Measurements from ENCODE around the gene LDLRAD3. TPM values are rescaled to one million over a fixed set of nuclear protein-coding genes. Genes with fewer than 3 reads are reported as not detected.

The LDLRAD3 gene
- total RNA-seq, 1 donor from 2014 or later: 8.6 TPM

GRCh38 chr11:36273110-36273509, 329.2 kb downstream of the LDLRAD3 start:
- H3K36me3 Mint-ChIP-seq (ENCODE audit: low read depth): peaks cover 44% of the 10 kb centered on the region
- DNase-seq (ENCODE audit: low spot score): no peak
- no peak overlapping the region for H3K27ac Mint-ChIP-seq (ENCODE audit: unreplicated experiment)
- H3K4me1 Mint-ChIP-seq (ENCODE audit: low read depth): no peaks in the 10 kb centered on the region
- no peaks in the 10 kb centered on the region for H3K9me3 Mint-ChIP-seq (ENCODE audit: low read depth)
- H3K4me3 Mint-ChIP-seq (ENCODE audit: unreplicated experiment): no peak overlapping the region
- H3K27me3 Mint-ChIP-seq (ENCODE audit: low read depth): no peaks in the 10 kb centered on the region
- TF ChIP-seq, protein P1, sequence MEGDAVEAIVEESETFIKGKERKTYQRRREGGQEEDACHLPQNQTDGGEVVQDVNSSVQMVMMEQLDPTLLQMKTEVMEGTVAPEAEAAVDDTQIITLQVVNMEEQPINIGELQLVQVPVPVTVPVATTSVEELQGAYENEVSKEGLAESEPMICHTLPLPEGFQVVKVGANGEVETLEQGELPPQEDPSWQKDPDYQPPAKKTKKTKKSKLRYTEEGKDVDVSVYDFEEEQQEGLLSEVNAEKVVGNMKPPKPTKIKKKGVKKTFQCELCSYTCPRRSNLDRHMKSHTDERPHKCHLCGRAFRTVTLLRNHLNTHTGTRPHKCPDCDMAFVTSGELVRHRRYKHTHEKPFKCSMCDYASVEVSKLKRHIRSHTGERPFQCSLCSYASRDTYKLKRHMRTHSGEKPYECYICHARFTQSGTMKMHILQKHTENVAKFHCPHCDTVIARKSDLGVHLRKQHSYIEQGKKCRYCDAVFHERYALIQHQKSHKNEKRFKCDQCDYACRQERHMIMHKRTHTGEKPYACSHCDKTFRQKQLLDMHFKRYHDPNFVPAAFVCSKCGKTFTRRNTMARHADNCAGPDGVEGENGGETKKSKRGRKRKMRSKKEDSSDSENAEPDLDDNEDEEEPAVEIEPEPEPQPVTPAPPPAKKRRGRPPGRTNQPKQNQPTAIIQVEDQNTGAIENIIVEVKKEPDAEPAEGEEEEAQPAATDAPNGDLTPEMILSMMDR (IDR thresholded peaks at IDR 0.05): no peak

GRCh38 chr11:36274414-36274813, 330.6 kb downstream of the LDLRAD3 start:
- H3K27ac Mint-ChIP-seq (ENCODE audit: unreplicated experiment): no peak overlapping the region
- TF ChIP-seq, protein P1 (IDR thresholded peaks at IDR 0.05): no peak

GRCh38 chr11:36278531-36279282, 334.8 kb downstream of the LDLRAD3 start:
- H3K27me3 Mint-ChIP-seq (ENCODE audit: low read depth): no peaks in the 10 kb centered on the region
- peaks cover 10% of the 10 kb centered on the region for H3K9me3 Mint-ChIP-seq (ENCODE audit: low read depth)
- H3K36me3 Mint-ChIP-seq (ENCODE audit: low read depth): peaks cover 12% of the 10 kb centered on the region
- DNase-seq (ENCODE audit: low spot score): no peak
- H3K27ac Mint-ChIP-seq (ENCODE audit: unreplicated experiment): no peak overlapping the region
- TF ChIP-seq, protein P1 (IDR thresholded peaks at IDR 0.05): peak; percentile 27
- peaks cover 6% of the 10 kb centered on the region for H3K4me1 Mint-ChIP-seq (ENCODE audit: low read depth)
- no peak overlapping the region for H3K4me3 Mint-ChIP-seq (ENCODE audit: unreplicated experiment)

More at GRCh38 chr11:36274414-36274813, 330.6 kb downstream of the LDLRAD3 start:
- peaks cover 44% of the 10 kb centered on the region for H3K36me3 Mint-ChIP-seq (ENCODE audit: low read depth)
- H3K4me1 Mint-ChIP-seq (ENCODE audit: low read depth): no peaks in the 10 kb centered on the region
- H3K9me3 Mint-ChIP-seq (ENCODE audit: low read depth): no peaks in the 10 kb centered on the region
- no peak overlapping the region for H3K4me3 Mint-ChIP-seq (ENCODE audit: unreplicated experiment)
- H3K27me3 Mint-ChIP-seq (ENCODE audit: low read depth): no peaks in the 10 kb centered on the region
- DNase-seq (ENCODE audit: low spot score): no peak

DNA sequence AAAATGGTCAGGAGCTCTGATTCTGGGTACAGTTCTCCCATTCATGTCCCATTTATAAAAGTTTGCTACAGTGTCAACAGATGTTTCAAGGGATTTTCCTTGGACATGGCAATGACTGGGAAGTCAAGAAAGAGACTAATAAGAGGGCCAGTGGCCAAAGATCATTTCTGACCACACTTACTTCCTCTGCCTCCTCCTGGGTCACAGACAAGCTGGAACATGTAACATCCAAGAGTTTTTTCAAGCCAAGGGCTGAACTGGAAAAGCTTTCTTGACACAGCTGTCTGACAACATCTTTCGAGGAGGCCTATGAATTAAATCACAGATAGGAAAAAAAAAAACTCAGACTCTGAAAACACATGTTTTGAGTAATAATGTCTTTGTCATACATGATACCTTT, 336.7 kb downstream of the LDLRAD3 start:
- H3K27me3 Mint-ChIP-seq (ENCODE audit: low read depth): no peaks in the 10 kb centered on the region
- H3K4me1 Mint-ChIP-seq (ENCODE audit: low read depth): peaks cover 6% of the 10 kb centered on the region
- H3K9me3 Mint-ChIP-seq (ENCODE audit: low read depth): peaks cover 10% of the 10 kb centered on the region
- DNase-seq (ENCODE audit: low spot score): no peak
- TF ChIP-seq, protein P1 (IDR thresholded peaks at IDR 0.05): no peak
- no peak overlapping the region for H3K4me3 Mint-ChIP-seq (ENCODE audit: unreplicated experiment)
- no peak overlapping the region for H3K27ac Mint-ChIP-seq (ENCODE audit: unreplicated experiment)
- peaks cover 6% of the 10 kb centered on the region for H3K36me3 Mint-ChIP-seq (ENCODE audit: low read depth)

Small RNA genes within 50 kb of the gene (microRNA-seq; reads per million reads assigned to microRNA genes)
- gene MIR3973 (ENCODE audit: borderline number of aligned reads): not detected
